SK-N-MC (cell line): Measurements from ENCODE around the gene PPM1M.

ENCODE experiments used
- EZH2 ChIP-seq: fragments of 200-600 bp; sonication (generic); IDR thresholded peaks from one replicate; pipeline ENCODE4 v1.6.1; 2017; ENCODE audit warnings: antibody characterized with exemption
- FOXP2 ChIP-seq: optimal IDR thresholded peaks from 2 replicates; pipeline ENCODE3; 2011; ENCODE audit warnings: mild to moderate bottlenecking, moderate library complexity; ENCODE audit not compliant: insufficient read depth; ENCODE audit errors: extremely low read length, control extremely low read depth
- POLR2AphosphoS5 ChIP-seq: IDR thresholded peaks from 2 replicates; pipeline ENCODE4 v1.6.1; 2012; ENCODE audit warnings: mild to moderate bottlenecking, low read depth, low read length, borderline replicate concordance

- TF ChIP-seq EZH2 (no peak), POLR2AphosphoS5 (no peak), FOXP2 (no peak)
These were observed 23.0 kb upstream of the PPM1M start for GRCh38 chr3:52222319-52223221.
